SK-N-MC (cell line): ENCODE results near the gene BTBD1.
"Not testable (repeated sequence)": the region's sequence is repeated elsewhere in the genome, so short reads cannot be mapped to it uniquely, and the experiment has no call there.

ENCODE experiments used
- DNase-seq: peaks from one replicate; pipeline ENCODE4 v3.0.0-alpha.2; 2011; ENCODE audit warnings: low read depth, low spot score
- H3K27ac ChIP-seq: fragments of 200-600 bp; sonication (generic); 2 replicates; pipeline ENCODE4 v1.5.1; 2016; ENCODE audit warnings: mixed run types
- H3K36me3 ChIP-seq: fragments of 200-600 bp; sonication (generic); 2 replicates; pipeline ENCODE4 v1.6.1; 2017; ENCODE audit warnings: antibody characterized with exemption, low read length, mixed read lengths; ENCODE audit not compliant: insufficient read depth
- H3K4me3 ChIP-seq: fragments of 200-600 bp; sonication (generic); 2 replicates; pipeline ENCODE4 v1.5.1; 2016
- H3K9ac ChIP-seq: fragments of 200-600 bp; sonication (generic); 2 replicates; pipeline ENCODE4 v1.8.0; 2017; ENCODE audit warnings: mixed run types, mixed read lengths; ENCODE audit not compliant: insufficient read length
- H3K9me3 ChIP-seq: fragments of 200-600 bp; sonication (generic); 2 replicates; pipeline ENCODE4 v1.6.1; 2017; ENCODE audit warnings: low read depth, mild to moderate bottlenecking, antibody characterized with exemption, low read length, moderate library complexity, mixed read lengths
- EZH2 ChIP-seq: fragments of 200-600 bp; sonication (generic); IDR thresholded peaks from one replicate; pipeline ENCODE4 v1.6.1; 2017; ENCODE audit warnings: antibody characterized with exemption
- FOXP2 ChIP-seq: optimal IDR thresholded peaks from 2 replicates; pipeline ENCODE3; 2011; ENCODE audit warnings: mild to moderate bottlenecking, moderate library complexity; ENCODE audit not compliant: insufficient read depth; ENCODE audit errors: extremely low read length, control extremely low read depth
- POLR2AphosphoS5 ChIP-seq: IDR thresholded peaks from 2 replicates; pipeline ENCODE4 v1.6.1; 2012; ENCODE audit warnings: mild to moderate bottlenecking, low read depth, low read length, borderline replicate concordance

BTBD1 gene

GRCh38 chr15:83044156-83044555, 22.9 kb downstream of the BTBD1 start:
- Histone ChIP-seq H3K9me3 (no peaks in the 10 kb centered on the region), H3K4me3 (no peak overlapping the region), H3K9ac (no peak overlapping the region), H3K36me3 (peaks cover 68% of the 10 kb centered on the region), H3K27ac (no peak overlapping the region)
- TF ChIP-seq FOXP2 = no peak
- no peak for DNase-seq

DNA sequence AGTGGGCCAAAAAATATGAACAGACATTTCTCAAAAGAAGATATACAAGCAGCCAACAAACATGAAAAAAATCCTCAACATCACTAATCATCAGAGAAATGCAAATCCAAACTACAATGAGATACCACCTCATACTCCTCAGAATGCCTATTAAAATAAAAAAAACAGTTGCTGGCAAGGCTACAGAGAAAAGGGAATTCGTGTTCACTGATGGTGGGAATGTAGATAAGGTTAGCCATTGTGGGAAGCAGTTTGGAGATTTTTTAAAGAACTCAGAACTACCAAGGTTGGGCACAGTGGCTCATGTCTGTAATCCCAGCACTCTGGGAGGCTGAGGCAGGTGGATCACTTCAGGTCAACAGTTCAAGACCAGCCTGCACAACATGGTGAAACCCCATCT, 27.8 kb downstream of the BTBD1 start:
- Histone ChIP-seq H3K27ac (no peak overlapping the region), H3K4me3 (no peak overlapping the region), H3K36me3 (peaks cover 73% of the 10 kb centered on the region), H3K9me3 (peaks cover 3% of the 10 kb centered on the region; the same call in 1 of the 2 replicates), H3K9ac (no peak overlapping the region)
- DNase-seq = no peak
- TF ChIP-seq FOXP2 = no peak
- no peak for TF ChIP-seq POLR2AphosphoS5
- TF ChIP-seq EZH2 = no peak

DNA sequence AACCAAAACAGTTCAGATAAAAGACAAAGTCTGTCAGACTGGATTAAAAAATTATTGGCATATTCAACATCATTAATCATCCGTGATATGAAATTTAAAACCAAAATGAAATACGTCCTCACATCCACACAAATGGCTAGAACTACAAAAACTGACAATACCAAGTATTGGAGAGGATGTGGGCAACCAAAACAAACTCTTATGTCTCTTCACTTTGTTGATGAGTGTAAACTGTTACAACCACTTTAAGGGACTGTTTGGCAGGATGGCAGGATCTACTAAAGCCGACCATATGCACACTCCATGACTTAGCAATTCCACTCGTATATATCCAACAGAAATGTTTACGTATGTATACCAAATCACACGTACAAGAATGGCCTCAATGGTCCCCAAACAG, 30.8 kb downstream of the BTBD1 start:
- H3K36me3 ChIP-seq = peaks cover 61% of the 10 kb centered on the region
- DNase-seq = no peak

GRCh38 chr15:83031234-83031633, 35.8 kb downstream of the BTBD1 start:
- H3K27ac ChIP-seq, DNase-seq, H3K4me3 ChIP-seq, H3K9me3 ChIP-seq, H3K9ac ChIP-seq: not testable (repeated sequence)
- peaks cover 41% of the 10 kb centered on the region for H3K36me3 ChIP-seq

More for the DNA sequence above, 30.8 kb downstream of the BTBD1 start:
- no peak overlapping the region for H3K27ac ChIP-seq
- no peak overlapping the region for H3K4me3 ChIP-seq
- TF ChIP-seq EZH2 = no peak
- TF ChIP-seq POLR2AphosphoS5 = no peak
- TF ChIP-seq FOXP2 = no peak
- no peak overlapping the region for H3K9ac ChIP-seq
- peaks cover 3% of the 10 kb centered on the region; the same call in 1 of the 2 replicates for H3K9me3 ChIP-seq

GRCh38 chr15:83030021-83030420, 37.0 kb downstream of the BTBD1 start:
- no peak overlapping the region for H3K27ac ChIP-seq
- no peak for DNase-seq
- H3K36me3 ChIP-seq = peaks cover 39% of the 10 kb centered on the region
- H3K9me3 ChIP-seq = no peaks in the 10 kb centered on the region
- no peak for TF ChIP-seq FOXP2
- TF ChIP-seq EZH2 = no peak
- TF ChIP-seq POLR2AphosphoS5 = no peak
- H3K9ac ChIP-seq = no peak overlapping the region
- no peak overlapping the region for H3K4me3 ChIP-seq

DNA sequence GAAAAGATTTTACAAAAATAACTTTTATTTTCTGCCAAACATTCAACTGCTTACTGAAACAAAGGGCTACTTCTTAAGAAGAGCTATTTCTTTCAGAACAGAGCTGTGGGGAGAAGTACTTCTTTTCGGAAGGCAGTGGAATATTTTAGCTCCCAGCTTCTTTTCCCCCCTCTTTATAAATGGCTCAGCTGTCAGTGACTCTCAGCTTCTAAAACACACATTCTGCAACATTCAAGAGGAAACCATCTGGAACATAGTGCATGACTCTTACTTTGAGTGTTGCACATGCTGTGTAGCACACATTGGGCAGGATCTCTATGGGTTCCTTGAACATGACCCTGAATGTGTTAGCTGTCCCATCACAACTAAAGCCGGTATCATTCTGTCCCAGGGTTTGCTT, 48.6 kb downstream of the BTBD1 start:
- Histone ChIP-seq H3K9me3 (no peaks in the 10 kb centered on the region), H3K27ac (no peak overlapping the region), H3K36me3 (peaks cover 40% of the 10 kb centered on the region), H3K9ac (no peak overlapping the region), H3K4me3 (no peak overlapping the region)
- TF ChIP-seq POLR2AphosphoS5 (no peak), FOXP2 (no peak), EZH2 (no peak)
- DNase-seq = no peak

DNA sequence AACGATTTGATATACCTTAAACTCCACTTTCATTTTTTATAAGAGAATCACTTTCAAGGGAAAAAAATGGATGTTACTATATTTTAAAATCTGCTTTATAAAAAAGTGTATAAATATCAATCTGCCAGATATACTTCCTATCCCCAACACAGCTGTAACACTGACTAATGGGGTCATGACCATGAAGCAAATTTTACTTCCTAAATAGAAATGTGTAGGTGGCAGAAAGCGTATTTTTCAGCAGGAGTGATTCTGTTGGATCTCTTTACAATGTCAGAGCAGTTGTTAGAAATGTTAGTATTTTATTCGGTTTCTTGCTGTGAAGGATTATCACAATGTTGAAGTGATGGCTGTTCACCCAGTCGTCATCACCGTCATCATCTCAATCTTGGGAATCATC, 50.1 kb downstream of the BTBD1 start:
- peaks cover 40% of the 10 kb centered on the region for H3K36me3 ChIP-seq

GRCh38 chr15:83015361-83015760, 51.7 kb downstream of the BTBD1 start:
- H3K9ac ChIP-seq = no peak overlapping the region
- no peak for DNase-seq
- no peaks in the 10 kb centered on the region for H3K9me3 ChIP-seq

More for the DNA sequence above, 50.1 kb downstream of the BTBD1 start:
- Histone ChIP-seq H3K9ac (no peak overlapping the region), H3K27ac (no peak overlapping the region), H3K9me3 (no peaks in the 10 kb centered on the region), H3K4me3 (no peak overlapping the region)
- no peak for DNase-seq
- no peak for TF ChIP-seq POLR2AphosphoS5
- no peak for TF ChIP-seq EZH2
- TF ChIP-seq FOXP2 = no peak

DNA sequence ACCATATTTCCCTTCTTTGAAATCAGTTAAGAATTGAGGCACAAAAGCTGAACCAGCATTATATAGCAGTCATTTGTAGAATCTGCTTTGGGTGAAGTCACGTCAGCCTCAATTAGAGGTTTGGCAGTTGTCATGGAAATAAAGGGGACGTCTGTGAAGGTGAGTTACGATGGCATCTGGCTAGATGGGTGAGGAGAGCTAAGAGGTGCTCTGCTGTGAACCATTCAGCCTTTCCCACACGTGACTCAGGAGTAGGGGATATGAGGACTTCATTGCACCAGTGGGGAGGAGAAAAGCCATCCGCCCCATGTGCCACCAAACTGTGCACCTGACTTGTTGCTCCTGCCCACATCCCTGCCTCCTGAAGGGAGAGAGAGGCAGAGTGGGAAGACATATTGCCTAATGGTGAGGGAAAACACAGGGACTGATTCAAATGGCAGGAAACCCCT, 52.8 kb downstream of the BTBD1 start:
- Histone ChIP-seq H3K27ac (no peak overlapping the region; the same call in 1 of the 2 replicates), H3K36me3 (peaks cover 29% of the 10 kb centered on the region), H3K9me3 (no peaks in the 10 kb centered on the region), H3K9ac (no peak overlapping the region), H3K4me3 (no peak overlapping the region)
- TF ChIP-seq FOXP2 = no peak
- TF ChIP-seq POLR2AphosphoS5 = no peak
- no peak for TF ChIP-seq EZH2
- DNase-seq = no peak

More at GRCh38 chr15:83015361-83015760, 51.7 kb downstream of the BTBD1 start:
- H3K27ac ChIP-seq = no peak overlapping the region
- TF ChIP-seq FOXP2 (no peak), EZH2 (no peak), POLR2AphosphoS5 (no peak)
- H3K4me3 ChIP-seq = no peak overlapping the region
- H3K36me3 ChIP-seq = peaks cover 30% of the 10 kb centered on the region
